PC-9 (cell line): Measurements from ENCODE around the gene MT2A. TPM values are rescaled to one million over a fixed set of nuclear protein-coding genes. Genes with fewer than 3 reads are reported as not detected.
A peak's percentile ranks its signal among the peaks of the same experiment; 100 is the strongest.

Experiments
- BruUV-seq: library from RNA; stranded (reverse); fragments of 400-500 nt; replicated peaks from 2 replicates; lab custom pipeline; 2021; lab: Mats Ljungman, UMichigan
- CTCF ChIA-PET: fragments of 300-600 bp; sonication (Branson Sonifier 250); formaldehyde crosslinking; loops from one replicate; lab custom pipeline; 2022; ENCODE audit warnings: antibody characterized with exemption; lab: Charles Lee
- POLR2A ChIA-PET: fragments of 300-600 bp; sonication (Branson Sonifier 250); formaldehyde crosslinking; loops from one replicate; lab custom pipeline; 2022; ENCODE audit warnings: antibody characterized with exemption; ENCODE audit not compliant: unreplicated experiment; lab: Charles Lee
- DNase-seq, 2 experiments: peaks; one replicate each; pipeline versions ENCODE4 v3.0.0 to v3.0.0-alpha.2; 2015 to 2022; ENCODE audit warnings: mixed read lengths in 1 of 2
- H2AFZ ChIP-seq: fragments of 200-600 bp; sonication (generic); 2 replicates; pipeline ENCODE4 v1.8.1; 2017; ENCODE audit warnings: antibody characterized with exemption
- H3F3A ChIP-seq: fragments of 200-600 bp; sonication (generic); 2 replicates; pipeline ENCODE4 v1.8.1; 2017; ENCODE audit warnings: antibody characterized with exemption, mild to moderate bottlenecking, low read depth; ENCODE audit not compliant: insufficient read depth
- H3K27ac ChIP-seq: fragments of 200-600 bp; sonication (generic); 2 replicates; pipeline ENCODE4 v1.6.1; 2016; ENCODE audit warnings: mixed run types
- H3K27me3 ChIP-seq: fragments of 200-600 bp; sonication (generic); 2 replicates; pipeline ENCODE4 v1.6.1; 2016; ENCODE audit warnings: low read depth, mixed run types; ENCODE audit not compliant: insufficient read depth
- H3K36me3 ChIP-seq: fragments of 200-600 bp; sonication (generic); 2 replicates; pipeline ENCODE4 v1.6.1; 2016; ENCODE audit warnings: low read depth, mixed run types
- H3K4me1 ChIP-seq: fragments of 200-600 bp; sonication (generic); replicated peaks from 2 replicates; pipeline ENCODE4 v1.6.1; 2016; ENCODE audit warnings: mixed run types; ENCODE audit not compliant: insufficient read depth
- H3K4me2 ChIP-seq: fragments of 200-600 bp; sonication (generic); 2 replicates; pipeline ENCODE4 v1.6.1; 2017; ENCODE audit warnings: mixed run types
- H3K4me3 ChIP-seq: fragments of 200-600 bp; sonication (generic); 2 replicates; pipeline ENCODE4 v1.6.1; 2016; ENCODE audit warnings: mixed run types
- H3K79me2 ChIP-seq: fragments of 200-600 bp; sonication (generic); 2 replicates; pipeline ENCODE4 v1.6.1; 2017; ENCODE audit warnings: low read depth, mixed run types
- H3K9me2 ChIP-seq: fragments of 200-600 bp; sonication (generic); 2 replicates; pipeline ENCODE4 v1.8.1; 2017; ENCODE audit warnings: mild to moderate bottlenecking; ENCODE audit not compliant: insufficient read depth
- H3K9me3 ChIP-seq: fragments of 200-600 bp; sonication (generic); 2 replicates; pipeline ENCODE4 v1.8.1; 2016; ENCODE audit warnings: low read depth; ENCODE audit not compliant: insufficient read depth
- H4K20me1 ChIP-seq: fragments of 200-600 bp; sonication (generic); 2 replicates; pipeline ENCODE4 v1.8.1; 2017; ENCODE audit not compliant: insufficient read depth
- CTCF ChIP-seq: fragments of 200-600 bp; sonication (generic); conservative IDR thresholded peaks from 2 replicates; pipeline ENCODE4 v1.6.1; 2017; ENCODE audit warnings: mixed run types, antibody characterized with exemption, mild to moderate bottlenecking, moderate library complexity
- EZH2 ChIP-seq: fragments of 200-600 bp; sonication (generic); IDR thresholded peaks from 2 replicates; pipeline ENCODE4 v1.8.0; 2017; ENCODE audit warnings: antibody characterized with exemption, low read depth
- intact Hi-C: fragments of 100-400 bp; cut with micrococcal nuclease; formaldehyde crosslinking; loops from one replicate; pipeline ENCODE4 v1.10.0; 2022; ENCODE audit not compliant: unreplicated experiment
- total RNA-seq: library from RNA; stranded (reverse); gene quantifications from 2 replicates; pipeline ENCODE4 v1.2.3, GENCODE V29; 2021

MT2A gene
- total RNA-seq, 1 experiment from 2014 or later = 203 TPM

GRCh38 chr16:56635441-56635967 is 27.1 kb downstream of the MT2A start:
- ChIA-PET POLR2A (no interaction called here), CTCF (no interaction called here)
- no peak overlapping the region for H2AFZ ChIP-seq

GRCh38 chr16:56636616-56637413 is 28.4 kb downstream of the MT2A start:
- no peaks in the 10 kb centered on the region for H3K9me2 ChIP-seq
- peaks cover 33% of the 10 kb centered on the region for H3K4me1 ChIP-seq
- BruUV-seq = no TSS peak
- no peaks in the 10 kb centered on the region for H3K27me3 ChIP-seq
- H3F3A ChIP-seq = peaks cover 12% of the 10 kb centered on the region; the same call in 1 of the 2 replicates
- H3K36me3 ChIP-seq = no peaks in the 10 kb centered on the region
- H2AFZ ChIP-seq = no peak overlapping the region
- no peaks in the 10 kb centered on the region for H3K9me3 ChIP-seq
- no peak overlapping the region for H3K4me3 ChIP-seq
- intact Hi-C loops = no loop called here
- H4K20me1 ChIP-seq = no peaks in the 10 kb centered on the region
- no peak for TF ChIP-seq CTCF
- no peak for TF ChIP-seq EZH2
- peak in 1 of 2 experiments; percentile 75 for DNase-seq
- no peaks in the 10 kb centered on the region for H3K79me2 ChIP-seq
- ChIA-PET POLR2A (no interaction called here), CTCF (no interaction called here)
- peak overlapping the region; percentile 27 for H3K4me2 ChIP-seq
- H3K27ac ChIP-seq = no peak overlapping the region

More at GRCh38 chr16:56635441-56635967, 27.1 kb downstream of the MT2A start:
- peaks cover 31% of the 10 kb centered on the region for H3K4me1 ChIP-seq
- no peaks in the 10 kb centered on the region for H3K9me2 ChIP-seq
- intact Hi-C loops = no loop called here
- no peak for DNase-seq
- TF ChIP-seq EZH2 = no peak
- TF ChIP-seq CTCF = no peak
- no peaks in the 10 kb centered on the region for H3K79me2 ChIP-seq
- no peak overlapping the region for H3K4me2 ChIP-seq
- peaks cover 8% of the 10 kb centered on the region; the same call in 1 of the 2 replicates for H3F3A ChIP-seq
- BruUV-seq = no TSS peak
- no peaks in the 10 kb centered on the region for H3K36me3 ChIP-seq
- no peak overlapping the region for H3K4me3 ChIP-seq
- no peaks in the 10 kb centered on the region for H3K9me3 ChIP-seq
- H4K20me1 ChIP-seq = no peaks in the 10 kb centered on the region
- no peaks in the 10 kb centered on the region for H3K27me3 ChIP-seq
- H3K27ac ChIP-seq = no peak overlapping the region

GRCh38 chr16:56637814-56638750 is 29.7 kb downstream of the MT2A start, which contains the start of gene MT1A:
MT1A (plus strand) TSS chr16:56638666; CDS start chr16:56638739, 73 bp downstream.
- H3K36me3 ChIP-seq = no peaks in the 10 kb centered on the region
- H3K79me2 ChIP-seq = no peaks in the 10 kb centered on the region
- TF ChIP-seq CTCF (no peak), EZH2 (no peak)
- H4K20me1 ChIP-seq = no peaks in the 10 kb centered on the region
- H3K27me3 ChIP-seq = no peaks in the 10 kb centered on the region
- H3K9me2 ChIP-seq = no peaks in the 10 kb centered on the region
- no peak within 1 kb of the TSS for H3K4me3 ChIP-seq
- no peak within 1 kb of the TSS for H2AFZ ChIP-seq
- TSS peak; percentile 72 for BruUV-seq
- peak in 1 of 2 experiments; percentile 76 for DNase-seq
- no peak within 1 kb of the TSS for H3K27ac ChIP-seq
- intact Hi-C loops = no loop called here
- ChIA-PET POLR2A (interaction anchor here (0.6 to 0.7 kb wide), 2 partner anchors 26 to 273 kb away, joined by 3 to 4 read pairs; no protein-coding TSS in a partner anchor), CTCF (no interaction called here)
- H3K9me3 ChIP-seq = no peaks in the 10 kb centered on the region
- peaks cover 24% of the 10 kb centered on the region for H3F3A ChIP-seq
- H3K4me2 ChIP-seq = peak within 1 kb of the TSS; percentile 11; the same call in 1 of the 2 replicates
- H3K4me1 ChIP-seq = peaks cover 39% of the 10 kb centered on the region
